ENCODE data around the gene TCTN3.
"Not testable (repeated sequence)": the region's sequence is repeated elsewhere in the genome, so short reads cannot be mapped to it uniquely, and the experiment has no call there.

The TCTN3 gene

DNA sequence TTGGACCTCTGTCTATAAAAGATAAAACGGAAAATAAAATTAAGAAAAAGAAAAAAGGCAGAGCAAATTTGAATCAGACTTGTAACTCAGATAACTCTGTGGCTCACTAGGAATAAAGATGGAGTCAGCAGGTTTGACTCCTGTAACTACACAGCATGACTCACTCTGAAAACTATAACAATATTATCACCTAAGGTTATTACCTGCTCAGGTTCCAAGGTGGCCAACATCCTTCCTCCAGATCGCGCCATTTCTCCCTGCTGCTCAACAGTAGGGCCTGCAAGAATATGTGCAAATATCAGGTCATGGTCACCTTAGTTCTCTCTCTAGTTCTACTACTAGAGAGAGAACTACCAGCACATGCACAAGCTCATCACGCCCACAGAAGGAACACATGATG, 67.2 kb downstream of the TCTN3 start:
- H3K4me3 ChIP-seq (ENCODE audit: low read depth, low read length), result no peak overlapping the region
- TF ChIP-seq, protein P1, sequence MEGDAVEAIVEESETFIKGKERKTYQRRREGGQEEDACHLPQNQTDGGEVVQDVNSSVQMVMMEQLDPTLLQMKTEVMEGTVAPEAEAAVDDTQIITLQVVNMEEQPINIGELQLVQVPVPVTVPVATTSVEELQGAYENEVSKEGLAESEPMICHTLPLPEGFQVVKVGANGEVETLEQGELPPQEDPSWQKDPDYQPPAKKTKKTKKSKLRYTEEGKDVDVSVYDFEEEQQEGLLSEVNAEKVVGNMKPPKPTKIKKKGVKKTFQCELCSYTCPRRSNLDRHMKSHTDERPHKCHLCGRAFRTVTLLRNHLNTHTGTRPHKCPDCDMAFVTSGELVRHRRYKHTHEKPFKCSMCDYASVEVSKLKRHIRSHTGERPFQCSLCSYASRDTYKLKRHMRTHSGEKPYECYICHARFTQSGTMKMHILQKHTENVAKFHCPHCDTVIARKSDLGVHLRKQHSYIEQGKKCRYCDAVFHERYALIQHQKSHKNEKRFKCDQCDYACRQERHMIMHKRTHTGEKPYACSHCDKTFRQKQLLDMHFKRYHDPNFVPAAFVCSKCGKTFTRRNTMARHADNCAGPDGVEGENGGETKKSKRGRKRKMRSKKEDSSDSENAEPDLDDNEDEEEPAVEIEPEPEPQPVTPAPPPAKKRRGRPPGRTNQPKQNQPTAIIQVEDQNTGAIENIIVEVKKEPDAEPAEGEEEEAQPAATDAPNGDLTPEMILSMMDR (IDR thresholded peaks at IDR 0.05; ENCODE audit: insufficient read depth, low read length, missing control alignments), result no peak
- no peak for DNase-seq (ENCODE audit: low read depth, low spot score)
- POLR2A ChIA-PET, result no interaction called here
- CTCF ChIA-PET, result interaction anchor here (0.7 to 1.0 kb wide), 2 partner anchors 18 to 22 kb away, joined by 3 read pairs; no protein-coding TSS in a partner anchor

DNA sequence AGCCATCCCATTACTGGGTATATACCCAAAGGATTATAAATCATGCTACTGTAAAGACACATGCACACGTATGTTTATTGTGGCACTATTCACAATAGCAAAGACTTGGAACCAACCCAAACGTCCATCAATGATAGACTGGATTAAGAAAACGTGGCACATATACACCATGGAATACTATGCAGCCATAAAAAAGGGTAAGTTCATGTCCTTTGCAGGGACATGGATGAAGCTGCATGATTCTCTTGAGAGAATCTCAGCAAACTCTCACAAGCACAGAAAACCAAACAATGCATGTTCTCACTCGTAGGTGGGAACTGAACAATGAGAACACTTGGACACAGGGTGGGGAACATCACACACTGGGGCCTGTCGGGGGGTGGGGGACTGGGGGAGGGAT, 73.3 kb downstream of the TCTN3 start:
- CTCF ChIA-PET; DNase-seq (ENCODE audit: low read depth, low spot score); POLR2A ChIA-PET; H3K4me3 ChIP-seq (ENCODE audit: low read depth, low read length): not testable (repeated sequence)

- H3K4me3 ChIP-seq (ENCODE audit: low read depth, low read length), result no peak overlapping the region
- ChIA-PET CTCF (no interaction called here), POLR2A (interaction anchor here (1.3 kb wide), 1 partner anchor 13 kb away, joined by 5 read pairs; no protein-coding TSS in a partner anchor)
- DNase-seq (ENCODE audit: low read depth, low spot score), result no peak
- TF ChIP-seq, protein P1 (IDR thresholded peaks at IDR 0.05; ENCODE audit: insufficient read depth, low read length, missing control alignments), result no peak
Observed at GRCh38 chr10:95618101-95618500, 75.6 kb downstream of the TCTN3 start.

DNA sequence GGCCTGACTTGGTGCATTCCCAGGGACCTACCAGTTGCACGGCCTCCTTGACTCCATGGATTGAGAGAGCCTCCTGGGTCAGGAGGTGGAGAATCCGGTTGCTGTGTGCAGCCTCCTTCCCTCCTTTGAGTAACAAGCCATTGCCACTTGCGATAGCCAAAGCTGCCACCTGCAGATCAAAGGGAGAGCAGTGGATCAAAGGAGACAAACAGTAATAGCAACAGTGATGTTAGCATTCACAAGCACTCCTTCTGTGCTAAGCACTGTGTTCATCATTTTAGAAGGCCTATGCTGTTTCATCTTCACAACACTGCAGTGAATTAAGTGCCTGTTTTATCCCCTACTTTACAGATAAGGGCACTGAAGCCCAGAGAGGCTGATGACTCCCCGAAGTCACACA, 77.3 kb downstream of the TCTN3 start:
- no peak overlapping the region for H3K4me3 ChIP-seq (ENCODE audit: low read depth, low read length)
- POLR2A ChIA-PET, result interaction anchor here (0.5 kb wide), 1 partner anchor 17 kb away, joined by 4 read pairs; no protein-coding TSS in a partner anchor
- no peak for DNase-seq (ENCODE audit: low read depth, low spot score)
- TF ChIP-seq, protein P1 (IDR thresholded peaks at IDR 0.05; ENCODE audit: insufficient read depth, low read length, missing control alignments), result no peak
- CTCF ChIA-PET, result interaction anchor here (1.4 kb wide), 1 partner anchor 15 kb away, joined by 4 read pairs; no protein-coding TSS in a partner anchor
